ENCODE measurements around the gene EGFR.

GRCh38 chr7:55231736-55232280 is 213.0 kb downstream of the EGFR start:
- TF ChIP-seq, protein P1, sequence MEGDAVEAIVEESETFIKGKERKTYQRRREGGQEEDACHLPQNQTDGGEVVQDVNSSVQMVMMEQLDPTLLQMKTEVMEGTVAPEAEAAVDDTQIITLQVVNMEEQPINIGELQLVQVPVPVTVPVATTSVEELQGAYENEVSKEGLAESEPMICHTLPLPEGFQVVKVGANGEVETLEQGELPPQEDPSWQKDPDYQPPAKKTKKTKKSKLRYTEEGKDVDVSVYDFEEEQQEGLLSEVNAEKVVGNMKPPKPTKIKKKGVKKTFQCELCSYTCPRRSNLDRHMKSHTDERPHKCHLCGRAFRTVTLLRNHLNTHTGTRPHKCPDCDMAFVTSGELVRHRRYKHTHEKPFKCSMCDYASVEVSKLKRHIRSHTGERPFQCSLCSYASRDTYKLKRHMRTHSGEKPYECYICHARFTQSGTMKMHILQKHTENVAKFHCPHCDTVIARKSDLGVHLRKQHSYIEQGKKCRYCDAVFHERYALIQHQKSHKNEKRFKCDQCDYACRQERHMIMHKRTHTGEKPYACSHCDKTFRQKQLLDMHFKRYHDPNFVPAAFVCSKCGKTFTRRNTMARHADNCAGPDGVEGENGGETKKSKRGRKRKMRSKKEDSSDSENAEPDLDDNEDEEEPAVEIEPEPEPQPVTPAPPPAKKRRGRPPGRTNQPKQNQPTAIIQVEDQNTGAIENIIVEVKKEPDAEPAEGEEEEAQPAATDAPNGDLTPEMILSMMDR (IDR thresholded peaks at IDR 0.05; ENCODE audit: low read length), result no peak
- TF ChIP-seq EZH2 (optimal IDR thresholded peaks at IDR 0.05; ENCODE audit: low read depth, low read length) (no peak), EZH2phosphoT487 (IDR thresholded peaks at IDR 0.05; ENCODE audit: low read length) (no peak)
